IPS DF 19.7 (cell line): ENCODE results near the gene STARD13.
"Not testable (repeated sequence)": the region's sequence is repeated elsewhere in the genome, so short reads cannot be mapped to it uniquely, and the experiment has no call there.

Experiments used
- DNase-seq: peaks from one replicate; pipeline ENCODE4 v3.0.0-alpha.2; 2013; ENCODE audit warnings: low read depth, low spot score

The STARD13 gene

GRCh38 chr13:33252135-33252534 lies 33.4 kb downstream of the STARD13 start:
- DNase-seq = no peak

GRCh38 chr13:33251131-33251661 lies 34.4 kb downstream of the STARD13 start:
- no peak for DNase-seq

GRCh38 chr13:33250609-33251008 lies 34.9 kb downstream of the STARD13 start:
- DNase-seq = no peak

GRCh38 chr13:33249894-33250293 lies 35.7 kb downstream of the STARD13 start:
- DNase-seq = no peak

- no peak for DNase-seq
Observed at GRCh38 chr13:33249066-33249465, 36.5 kb downstream of the STARD13 start.

- no peak for DNase-seq
Observed at GRCh38 chr13:33245505-33246158, 39.9 kb downstream of the STARD13 start.

GRCh38 chr13:33244907-33245287 lies 40.7 kb downstream of the STARD13 start:
- DNase-seq = no peak

GRCh38 chr13:33244210-33244906 lies 41.2 kb downstream of the STARD13 start:
- no peak for DNase-seq

- no peak for DNase-seq
Observed at GRCh38 chr13:33242984-33243617, 42.5 kb downstream of the STARD13 start.

GRCh38 chr13:33242372-33242771 lies 43.2 kb downstream of the STARD13 start:
- DNase-seq = not testable (repeated sequence)

- DNase-seq = no peak
Observed at GRCh38 chr13:33236021-33236420, 49.5 kb downstream of the STARD13 start.

GRCh38 chr13:33235564-33235963 lies 50.0 kb downstream of the STARD13 start:
- no peak for DNase-seq

- no peak for DNase-seq
Observed at GRCh38 chr13:33235078-33235477, 50.5 kb downstream of the STARD13 start.

GRCh38 chr13:33233547-33233946 lies 52.0 kb downstream of the STARD13 start:
- DNase-seq = no peak

GRCh38 chr13:33232883-33233282 lies 52.7 kb downstream of the STARD13 start:
- no peak for DNase-seq

GRCh38 chr13:33231339-33231738 lies 54.2 kb downstream of the STARD13 start:
- DNase-seq = no peak

- DNase-seq = no peak
Observed at GRCh38 chr13:33230178-33230881, 55.2 kb downstream of the STARD13 start.

GRCh38 chr13:33229446-33230177 lies 55.9 kb downstream of the STARD13 start:
- DNase-seq = no peak

GRCh38 chr13:33228648-33229445 lies 56.7 kb downstream of the STARD13 start:
- no peak for DNase-seq

GRCh38 chr13:33227927-33228647 lies 57.5 kb downstream of the STARD13 start:
- DNase-seq = no peak
